Measurements from ENCODE around the gene FLG.
A peak's percentile ranks its signal among the peaks of the same experiment; 100 is the strongest.

The FLG gene

DNA sequence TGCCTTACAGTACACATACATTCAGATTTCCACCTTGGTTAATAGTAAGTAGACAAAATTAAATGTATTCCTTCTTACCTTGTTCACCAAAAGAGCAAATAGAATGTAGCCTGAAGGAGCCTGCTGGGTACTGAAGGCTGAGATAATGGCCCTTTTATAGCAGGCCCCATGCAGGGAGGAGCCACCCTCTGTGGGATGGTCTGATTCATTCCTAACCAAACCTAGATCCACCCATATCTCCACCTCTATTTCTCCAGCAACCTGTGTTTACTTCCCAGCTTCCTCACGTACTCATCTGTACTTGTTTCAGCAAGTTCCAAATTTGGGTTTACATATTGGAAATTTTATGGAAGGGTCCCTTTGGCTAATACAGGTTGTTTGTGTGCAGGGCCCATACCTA is at the start of gene FLG:
Gene FLG (minus strand): TSS at position 129 of the 400 bp plus-strand sequence. CDS start 9,783 bp downstream, outside the sequence.
- no peak within 1 kb of the TSS for H3K27ac Mint-ChIP-seq
- no peaks in the 10 kb centered on the region for H3K36me3 Mint-ChIP-seq
- no peaks in the 10 kb centered on the region for H3K4me1 Mint-ChIP-seq
- no peaks in the 10 kb centered on the region for H3K9me3 Mint-ChIP-seq
- H3K4me3 Mint-ChIP-seq = no peak within 1 kb of the TSS
- no peak for DNase-seq
- no peaks in the 10 kb centered on the region for H3K27me3 Mint-ChIP-seq
- CTCF ChIA-PET = no interaction called here

DNA sequence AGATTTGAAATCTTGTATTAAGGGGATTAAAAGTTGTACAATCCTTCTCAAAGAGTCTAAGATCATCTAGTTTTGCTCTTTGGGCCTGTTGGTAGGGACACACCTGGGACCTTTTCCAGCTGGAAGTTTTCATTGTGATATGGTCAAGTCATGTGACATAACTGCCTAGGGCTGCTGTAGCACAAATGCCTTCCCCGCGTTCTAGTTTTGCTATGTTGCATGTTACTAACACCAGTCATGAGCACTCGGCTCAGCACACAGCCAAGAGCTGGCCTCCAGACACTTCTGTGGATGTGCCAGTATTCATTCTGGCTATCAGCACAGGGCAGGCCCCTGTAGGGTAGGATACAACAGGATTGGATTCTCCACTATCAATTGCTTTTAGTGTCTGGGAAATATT is 49.4 kb upstream of the FLG start:
- no peaks in the 10 kb centered on the region for H3K4me1 Mint-ChIP-seq
- H3K36me3 Mint-ChIP-seq = no peaks in the 10 kb centered on the region
- no peaks in the 10 kb centered on the region for H3K27me3 Mint-ChIP-seq
- CTCF ChIA-PET = interaction anchor here (0.6 kb wide), 1 partner anchor 10 kb away, joined by 3 read pairs; no protein-coding TSS in a partner anchor
- H3K27ac Mint-ChIP-seq = no peak overlapping the region
- H3K9me3 Mint-ChIP-seq = no peaks in the 10 kb centered on the region
- DNase-seq = no peak
- H3K4me3 Mint-ChIP-seq = no peak overlapping the region

DNA sequence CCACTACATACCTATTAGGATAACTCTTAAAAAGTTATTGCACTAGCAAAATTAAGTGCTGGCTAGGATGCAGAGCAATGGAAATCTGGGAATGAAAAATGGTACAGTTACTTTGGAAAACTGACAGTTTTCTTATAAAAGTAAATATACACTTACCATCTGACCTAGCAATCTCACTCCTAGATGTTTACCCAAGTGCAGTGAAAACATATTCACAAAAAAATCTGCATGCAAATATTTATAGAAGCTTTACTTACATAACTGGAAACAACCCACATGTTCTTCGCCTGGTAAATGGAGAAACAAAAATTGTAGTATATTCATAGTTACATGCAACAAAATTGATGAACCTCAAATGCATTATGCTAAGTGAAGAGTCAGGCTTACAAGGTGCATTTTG is 47.6 kb upstream of the FLG start:
- H3K9me3 Mint-ChIP-seq = no peaks in the 10 kb centered on the region
- H3K27ac Mint-ChIP-seq = no peak overlapping the region
- H3K4me3 Mint-ChIP-seq = no peak overlapping the region
- no peak for DNase-seq
- no peaks in the 10 kb centered on the region for H3K27me3 Mint-ChIP-seq
- no peaks in the 10 kb centered on the region for H3K4me1 Mint-ChIP-seq
- CTCF ChIA-PET = no interaction called here
- no peaks in the 10 kb centered on the region for H3K36me3 Mint-ChIP-seq

DNA sequence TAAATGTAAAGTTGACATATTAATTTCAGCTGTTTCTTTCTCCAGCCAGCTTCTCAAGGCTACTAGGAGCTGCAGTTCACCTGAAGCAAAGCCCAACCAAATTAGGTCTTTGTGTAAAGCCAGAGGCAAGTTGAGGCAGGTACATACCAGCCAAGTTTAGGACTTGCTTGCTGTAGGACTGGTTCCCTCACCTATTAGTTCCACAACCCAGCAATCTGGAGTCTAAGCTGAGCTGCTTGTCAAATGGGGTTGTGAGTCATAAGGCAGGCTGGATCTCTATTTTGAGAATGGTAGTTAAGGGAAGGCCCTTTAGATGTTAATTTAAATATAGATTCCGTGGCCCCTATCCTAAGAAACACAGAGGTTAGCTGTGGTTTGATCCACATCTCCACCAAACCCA is 42.4 kb upstream of the FLG start:
- DNase-seq = no peak
- Mint-ChIP-seq H3K27me3 (no peaks in the 10 kb centered on the region), H3K4me3 (no peak overlapping the region), H3K4me1 (no peaks in the 10 kb centered on the region), H3K36me3 (no peaks in the 10 kb centered on the region), H3K27ac (no peak overlapping the region), H3K9me3 (no peaks in the 10 kb centered on the region)
- CTCF ChIA-PET = no interaction called here

DNA sequence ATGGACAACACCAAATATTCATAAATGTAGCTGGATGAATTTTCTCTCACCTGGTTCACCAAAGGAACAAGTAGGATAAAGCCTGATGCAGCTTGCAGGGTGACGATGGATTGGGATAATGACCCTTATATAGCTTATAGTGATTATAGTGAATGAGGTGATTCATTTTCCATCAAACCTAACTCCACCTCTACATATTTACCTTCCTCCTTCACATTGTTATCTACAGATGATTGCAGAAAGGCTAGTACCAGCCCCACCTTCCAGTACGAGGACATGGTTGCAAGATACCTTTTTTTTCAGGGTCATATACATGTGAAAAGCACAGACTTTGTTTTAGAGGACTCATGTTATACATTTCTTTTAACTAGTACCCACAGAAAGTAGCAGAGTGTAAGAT is 34.9 kb upstream of the FLG start, which contains the start of gene FLG2:
Gene FLG2 (minus strand): TSS at position 101 of the 400 bp plus-strand sequence. CDS start 1,122 bp downstream, outside the sequence.
- Mint-ChIP-seq H3K27ac (no peak within 1 kb of the TSS), H3K9me3 (peaks cover 1% of the 10 kb centered on the region), H3K36me3 (no peaks in the 10 kb centered on the region), H3K27me3 (peaks cover 5% of the 10 kb centered on the region), H3K4me3 (no peak within 1 kb of the TSS), H3K4me1 (no peaks in the 10 kb centered on the region)
- DNase-seq = no peak
- CTCF ChIA-PET = interaction anchor here (1.0 to 1.8 kb wide), 3 partner anchors 11 to 219 kb away, joined by 3 to 4 read pairs (median 4); no protein-coding TSS in a partner anchor

DNA sequence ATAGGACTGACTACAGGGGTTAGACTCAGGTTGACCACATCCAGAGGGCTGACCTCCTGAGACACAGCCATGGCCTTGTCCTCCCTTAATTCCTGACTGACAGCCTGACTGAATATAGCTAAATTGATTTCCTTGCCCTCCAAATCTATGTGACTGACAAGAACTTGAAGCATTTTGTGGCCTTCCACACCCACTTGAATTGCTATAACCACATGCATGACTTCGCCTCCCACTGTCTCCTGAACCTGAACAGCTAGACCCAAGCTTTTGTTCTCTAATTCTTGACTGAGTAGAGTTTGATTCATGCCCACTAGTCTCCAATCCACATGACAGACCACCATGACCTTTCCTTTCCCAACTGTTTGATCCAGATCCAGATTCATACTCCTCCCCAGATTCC is 31.7 kb upstream of the FLG start:
- Mint-ChIP-seq H3K27ac (no peak overlapping the region), H3K9me3 (peaks cover 4% of the 10 kb centered on the region), H3K36me3 (no peaks in the 10 kb centered on the region), H3K27me3 (peaks cover 5% of the 10 kb centered on the region), H3K4me1 (no peaks in the 10 kb centered on the region), H3K4me3 (no peak overlapping the region)
- DNase-seq = no peak
- CTCF ChIA-PET = no interaction called here

DNA sequence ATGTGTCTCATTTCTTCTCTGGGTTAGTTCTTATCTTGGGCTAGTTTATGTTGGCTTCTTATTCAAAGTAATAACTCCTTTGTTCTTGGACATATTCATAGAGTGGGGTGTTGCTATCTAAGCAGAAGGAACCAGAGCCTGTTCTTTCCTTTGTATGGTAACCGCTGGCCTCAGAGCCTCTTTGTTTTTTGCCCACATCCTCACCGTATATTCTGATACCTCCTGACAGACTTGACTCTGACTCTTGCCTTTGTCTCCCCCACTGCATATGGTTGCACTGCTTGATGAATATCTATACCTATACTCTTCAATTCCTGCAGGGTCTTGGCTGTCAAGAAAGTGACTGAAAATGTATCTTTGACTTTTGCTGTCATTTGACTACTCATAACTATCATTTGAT is 24.6 kb upstream of the FLG start:
- H3K4me1 Mint-ChIP-seq = no peaks in the 10 kb centered on the region
- no peaks in the 10 kb centered on the region for H3K36me3 Mint-ChIP-seq
- DNase-seq = no peak
- CTCF ChIA-PET = no interaction called here
- no peaks in the 10 kb centered on the region for H3K9me3 Mint-ChIP-seq
- H3K27ac Mint-ChIP-seq = no peak overlapping the region
- H3K27me3 Mint-ChIP-seq = no peaks in the 10 kb centered on the region
- H3K4me3 Mint-ChIP-seq = no peak overlapping the region

DNA sequence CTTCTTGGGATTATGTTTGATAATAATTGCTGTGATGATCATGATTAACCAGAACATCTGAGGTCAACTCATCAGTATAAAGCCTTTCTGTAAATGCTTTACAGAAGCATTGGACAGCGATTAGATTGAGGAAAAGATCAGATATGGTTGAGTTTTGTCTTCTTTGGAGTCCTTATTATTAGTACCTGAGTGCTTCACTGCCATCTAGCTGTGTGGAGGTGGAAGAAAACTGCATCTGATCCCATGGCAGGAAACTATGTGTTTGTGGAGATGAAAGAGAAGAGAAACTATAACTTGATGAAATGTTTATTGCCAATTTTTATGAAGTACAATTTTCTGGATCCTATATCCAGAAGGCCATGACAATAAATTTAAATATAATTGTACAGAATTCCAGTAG is 23.4 kb upstream of the FLG start:
- Mint-ChIP-seq H3K4me1 (no peaks in the 10 kb centered on the region), H3K27me3 (no peaks in the 10 kb centered on the region), H3K27ac (no peak overlapping the region), H3K9me3 (no peaks in the 10 kb centered on the region), H3K4me3 (no peak overlapping the region), H3K36me3 (no peaks in the 10 kb centered on the region)
- no peak for DNase-seq
- CTCF ChIA-PET = interaction anchor here (0.9 to 2.3 kb wide), 11 partner anchors 11 to 207 kb away, joined by 3 to 38 read pairs (median 4); partner anchors contain the start of gene FLG2

DNA sequence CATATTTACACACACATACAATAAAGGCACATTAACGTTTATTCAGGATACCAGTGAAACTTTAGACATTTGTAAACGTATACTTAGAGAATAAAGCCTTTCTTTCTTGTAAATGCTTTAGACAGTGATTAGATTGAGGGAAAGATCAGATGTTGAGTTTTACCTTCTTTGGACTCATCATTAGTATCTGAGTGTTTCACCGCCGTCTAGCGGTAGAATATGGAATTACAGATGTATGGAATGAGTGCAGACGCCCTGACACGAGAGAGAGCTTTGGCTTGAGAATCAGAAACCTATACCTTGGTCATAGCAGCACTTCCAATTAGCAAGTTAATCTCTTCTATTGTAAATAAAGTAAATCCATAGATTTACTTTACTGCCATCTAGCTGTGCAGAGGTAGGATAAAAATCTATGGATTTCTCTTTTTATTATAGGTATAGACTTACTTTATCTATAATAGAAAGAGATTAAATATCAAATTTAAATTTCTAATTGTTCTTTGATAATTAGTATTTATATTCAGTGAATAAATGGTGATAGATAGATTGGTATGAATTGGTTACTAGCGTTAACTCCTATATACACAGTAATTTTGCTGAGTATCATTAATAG is 22.2 kb upstream of the FLG start:
- Mint-ChIP-seq H3K9me3 (no peaks in the 10 kb centered on the region), H3K27ac (no peak overlapping the region), H3K4me1 (no peaks in the 10 kb centered on the region), H3K36me3 (no peaks in the 10 kb centered on the region), H3K27me3 (no peaks in the 10 kb centered on the region), H3K4me3 (no peak overlapping the region)
- CTCF ChIA-PET = interaction anchor here (0.6 to 2.3 kb wide), 13 partner anchors 12 to 175 kb away, joined by 3 to 38 read pairs (median 4); partner anchors contain the start of gene FLG2
- DNase-seq = peak; percentile 56

DNA sequence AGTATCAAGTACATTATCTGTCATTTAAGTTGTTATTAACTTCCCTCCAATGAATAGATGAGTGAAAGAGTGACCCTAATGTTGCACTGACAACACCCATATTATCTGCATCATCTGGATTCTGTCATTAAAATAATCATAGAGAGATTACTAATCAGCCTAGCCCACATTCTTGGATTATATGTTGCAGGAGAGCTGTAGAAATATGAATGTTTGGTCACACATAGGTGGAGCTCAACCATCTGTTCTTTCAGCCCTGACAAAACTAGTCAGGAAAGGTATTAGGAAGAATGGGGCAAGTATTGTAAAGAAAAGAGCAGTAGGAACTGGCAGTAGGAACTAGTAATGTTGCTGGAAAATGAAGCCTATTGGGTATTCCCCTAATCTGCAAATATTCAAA is 19.4 kb upstream of the FLG start:
- CTCF ChIA-PET = interaction anchor here (1.4 kb wide), 1 partner anchor 114 kb away, joined by 3 read pairs; no protein-coding TSS in a partner anchor

DNA sequence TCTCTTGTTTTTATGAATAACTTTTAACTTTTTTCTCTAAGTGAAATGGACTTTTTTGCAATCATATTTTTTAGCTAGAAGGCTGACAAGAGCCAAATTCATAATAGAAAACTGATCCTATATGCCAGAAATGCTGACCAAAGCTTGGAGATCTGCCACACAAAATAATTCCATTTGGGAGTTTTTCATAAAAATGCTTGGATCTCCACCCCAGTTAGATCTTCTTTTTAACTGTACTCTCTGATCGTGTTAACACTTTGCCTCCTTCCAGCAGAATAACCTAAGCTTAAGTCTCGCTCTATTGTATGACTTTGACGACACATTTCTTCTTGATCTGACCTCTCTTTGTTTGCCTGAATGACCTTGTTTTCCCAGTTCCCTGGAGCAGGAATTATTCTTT is 18.0 kb upstream of the FLG start:
- Mint-ChIP-seq H3K27me3 (peaks cover 5% of the 10 kb centered on the region), H3K9me3 (no peaks in the 10 kb centered on the region), H3K4me3 (no peak overlapping the region), H3K4me1 (no peaks in the 10 kb centered on the region), H3K36me3 (no peaks in the 10 kb centered on the region), H3K27ac (no peak overlapping the region)
- CTCF ChIA-PET = no interaction called here
- DNase-seq = no peak

More for the DNA sequence above, 19.4 kb upstream of the FLG start:
- Mint-ChIP-seq H3K9me3 (no peaks in the 10 kb centered on the region), H3K4me3 (no peak overlapping the region), H3K36me3 (no peaks in the 10 kb centered on the region), H3K4me1 (no peaks in the 10 kb centered on the region), H3K27me3 (peaks cover 5% of the 10 kb centered on the region), H3K27ac (no peak overlapping the region)
- DNase-seq = no peak

DNA sequence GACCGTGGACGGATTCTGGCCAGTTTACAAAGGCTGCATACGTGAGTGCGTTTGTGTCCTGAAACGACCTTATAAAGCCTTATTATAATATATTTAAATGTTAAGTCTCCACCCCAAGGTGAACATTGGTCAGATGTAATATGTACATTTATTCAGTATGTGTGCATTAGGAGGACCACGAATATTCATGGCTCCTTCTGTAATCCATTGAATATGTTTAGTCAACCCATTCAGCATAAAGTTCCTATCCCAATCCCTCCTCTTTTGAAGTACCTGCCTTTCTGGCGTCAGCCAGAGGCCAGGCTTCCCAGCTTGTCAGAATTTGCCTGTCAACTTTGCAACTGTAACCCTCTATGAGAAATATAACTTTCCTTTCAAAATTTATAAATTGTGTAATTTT is 10.4 kb upstream of the FLG start:
- H3K4me3 Mint-ChIP-seq = no peak overlapping the region
- no peaks in the 10 kb centered on the region for H3K36me3 Mint-ChIP-seq
- H3K27me3 Mint-ChIP-seq = no peaks in the 10 kb centered on the region
- no peaks in the 10 kb centered on the region for H3K9me3 Mint-ChIP-seq
- no peak for DNase-seq
- H3K4me1 Mint-ChIP-seq = no peaks in the 10 kb centered on the region
- H3K27ac Mint-ChIP-seq = no peak overlapping the region
- CTCF ChIA-PET = interaction anchor here (0.6 to 1.4 kb wide), 2 partner anchors 13 to 210 kb away, joined by 3 to 4 read pairs; no protein-coding TSS in a partner anchor

DNA sequence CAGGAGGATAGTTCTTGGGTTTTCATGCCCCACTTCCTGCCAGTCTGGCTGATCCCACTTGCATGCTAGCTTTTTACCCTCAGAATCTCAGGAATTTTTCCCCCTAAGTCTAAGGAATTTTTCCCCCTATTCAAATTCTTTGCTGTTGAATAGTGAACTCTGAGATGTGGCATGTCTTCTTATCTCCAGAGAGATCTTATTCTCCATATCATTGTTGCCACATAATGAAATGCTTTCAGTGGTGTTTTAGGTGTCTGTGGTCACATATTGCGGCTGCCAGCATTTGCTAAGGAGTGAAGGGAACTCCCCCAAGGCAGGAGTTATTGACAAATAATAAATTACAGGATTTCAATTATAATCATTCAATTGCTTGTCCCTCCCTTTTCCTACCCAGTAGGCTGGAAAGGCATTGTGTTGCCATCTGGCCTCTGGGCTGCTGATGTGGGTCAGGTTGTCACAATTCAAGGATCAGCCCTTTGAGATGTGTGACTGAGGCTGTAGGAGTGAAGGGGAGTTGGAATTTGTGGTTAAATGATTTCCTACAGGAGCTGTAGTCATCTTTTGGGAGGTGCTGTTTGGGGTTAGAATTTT is 3.9 kb upstream of the FLG start:
- no peak for DNase-seq
- no peak overlapping the region for H3K27ac Mint-ChIP-seq
- no peaks in the 10 kb centered on the region for H3K9me3 Mint-ChIP-seq
- H3K27me3 Mint-ChIP-seq = no peaks in the 10 kb centered on the region
- no peaks in the 10 kb centered on the region for H3K36me3 Mint-ChIP-seq
- no peak overlapping the region for H3K4me3 Mint-ChIP-seq
- CTCF ChIA-PET = no interaction called here
- H3K4me1 Mint-ChIP-seq = no peaks in the 10 kb centered on the region

DNA sequence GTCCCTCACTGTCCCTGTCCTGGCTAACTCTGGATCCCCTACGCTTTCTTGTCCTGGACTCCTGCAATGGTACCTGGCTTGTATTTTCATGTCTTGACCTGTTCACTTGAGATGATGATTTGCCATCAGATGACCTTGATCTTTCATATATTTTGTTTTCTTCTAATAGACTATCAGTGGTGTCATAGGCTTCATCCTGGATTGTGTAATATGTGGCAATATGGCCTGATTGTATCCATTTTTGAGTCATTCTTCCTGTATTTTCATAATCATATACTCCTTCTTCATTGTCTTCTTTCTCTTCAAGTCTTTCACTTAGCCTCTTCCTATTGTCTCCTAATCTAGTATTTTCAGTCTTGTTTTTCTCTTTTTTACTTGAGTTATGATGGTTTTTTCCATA is 11.1 kb downstream of the FLG start:
- Mint-ChIP-seq H3K4me3 (no peak overlapping the region), H3K4me1 (no peaks in the 10 kb centered on the region), H3K9me3 (peaks cover 22% of the 10 kb centered on the region), H3K27ac (no peak overlapping the region), H3K27me3 (no peaks in the 10 kb centered on the region), H3K36me3 (no peaks in the 10 kb centered on the region)
- DNase-seq = no peak
- CTCF ChIA-PET = no interaction called here

DNA sequence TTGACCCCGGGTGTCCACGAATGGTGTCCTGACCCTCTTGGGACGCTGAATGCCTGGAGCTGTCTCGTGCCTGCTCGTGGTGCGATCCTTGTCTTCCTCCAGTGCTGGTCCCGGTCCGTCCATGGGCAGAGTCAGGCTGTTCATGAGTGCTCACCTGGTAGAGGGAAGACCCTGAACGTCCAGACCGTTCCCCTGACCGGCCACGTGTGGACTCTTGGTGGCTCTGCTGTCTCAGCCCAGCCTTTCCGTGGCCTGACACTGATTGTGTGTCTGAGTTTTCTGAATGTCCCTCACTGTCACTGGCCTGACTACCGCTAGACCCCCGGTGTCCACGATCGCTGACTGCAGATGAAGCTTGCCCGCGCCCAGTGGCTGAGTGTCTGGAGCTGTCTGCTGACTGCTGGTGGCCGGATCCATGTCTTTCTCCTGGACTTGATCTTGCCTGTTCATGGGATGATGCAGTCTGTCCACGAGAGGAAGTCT is 11.7 kb downstream of the FLG start:
- no peak for DNase-seq
- Mint-ChIP-seq H3K27me3 (no peaks in the 10 kb centered on the region), H3K4me1 (no peaks in the 10 kb centered on the region), H3K27ac (no peak overlapping the region), H3K4me3 (no peak overlapping the region), H3K9me3 (peaks cover 27% of the 10 kb centered on the region), H3K36me3 (no peaks in the 10 kb centered on the region)
- CTCF ChIA-PET = no interaction called here
